Stimulated activated CD4-positive, alpha-beta T cell treated with anti-CD3 and anti-CD28 coated beads, Interleukin-2, amount 100 ng/mL, for 24 hours (primary cell): ENCODE data around the gene ARPP21.

ENCODE experiments used
- DNase-seq, 2 donors: peaks; one replicate each; pipeline ENCODE4 v3.0.0-alpha.2; 2020

The ARPP21 gene

GRCh38 chr3:35641920-35642527, 2.7 kb downstream of the ARPP21 start:
- DNase-seq: no peak

- DNase-seq: no peak
Measured at GRCh38 chr3:35643495-35643894, 4.2 kb downstream of the ARPP21 start.

GRCh38 chr3:35644451-35644850, 5.1 kb downstream of the ARPP21 start:
- DNase-seq: no peak

- DNase-seq: no peak
Measured at GRCh38 chr3:35645189-35645588, 5.9 kb downstream of the ARPP21 start.

- DNase-seq: no peak
Measured at GRCh38 chr3:35646081-35646480, 6.8 kb downstream of the ARPP21 start.

GRCh38 chr3:35647461-35647860, 8.1 kb downstream of the ARPP21 start:
- no peak for DNase-seq

- no peak for DNase-seq
Measured at GRCh38 chr3:35648347-35648746, 9.0 kb downstream of the ARPP21 start.

GRCh38 chr3:35649405-35649804, 10.1 kb downstream of the ARPP21 start:
- DNase-seq: no peak

- DNase-seq: no peak
Measured at GRCh38 chr3:35651426-35651825, 12.1 kb downstream of the ARPP21 start.

- DNase-seq: no peak
Measured at GRCh38 chr3:35651851-35652250, 12.5 kb downstream of the ARPP21 start.

- DNase-seq: no peak
Measured at GRCh38 chr3:35653347-35653746, 14.0 kb downstream of the ARPP21 start.

- DNase-seq: no peak
Measured at GRCh38 chr3:35654476-35654875, 15.2 kb downstream of the ARPP21 start.

- DNase-seq: no peak
Measured at GRCh38 chr3:35658686-35659085, 19.4 kb downstream of the ARPP21 start.

GRCh38 chr3:35659768-35660167, 20.4 kb downstream of the ARPP21 start:
- DNase-seq: no peak

GRCh38 chr3:35663471-35663870, 24.1 kb downstream of the ARPP21 start:
- no peak for DNase-seq

- DNase-seq: no peak
Measured at GRCh38 chr3:35664460-35664919, 25.2 kb downstream of the ARPP21 start.

- DNase-seq: no peak
Measured at GRCh38 chr3:35665390-35666055, 26.2 kb downstream of the ARPP21 start.

GRCh38 chr3:35666888-35667287, 27.6 kb downstream of the ARPP21 start:
- DNase-seq: no peak

- DNase-seq: no peak
Measured at GRCh38 chr3:35670408-35670965, 31.2 kb downstream of the ARPP21 start.

GRCh38 chr3:35671483-35671882, 32.2 kb downstream of the ARPP21 start:
- DNase-seq: no peak

- DNase-seq: no peak
Measured at GRCh38 chr3:35673017-35673416, 33.7 kb downstream of the ARPP21 start.

GRCh38 chr3:35674451-35675109, 35.3 kb downstream of the ARPP21 start:
- no peak for DNase-seq

- no peak for DNase-seq
Measured at GRCh38 chr3:35675206-35675605, 35.9 kb downstream of the ARPP21 start.

GRCh38 chr3:35675621-35676020, 36.3 kb downstream of the ARPP21 start:
- DNase-seq: no peak
